T-helper 17 cell (primary cell): ENCODE data around the gene LIPM. TPM values are rescaled to one million over a fixed set of nuclear protein-coding genes. Genes with fewer than 3 reads are reported as not detected.

Experiments
- ATAC-seq: fragments of 150-1000 bp; cut with Tn5 transposase; 2 replicates; pipeline ENCODE4 v1.10.0; 2021; ENCODE audit warnings: mild to moderate bottlenecking, moderate library complexity
- DNase-seq, 3 donors: peaks; one replicate each; pipeline versions ENCODE4 v3.0.0 to v3.0.0-alpha.2; 2020 to 2021
- H3K9me3 ChIP-seq: one replicate; pipeline ENCODE4 v1.7.0; 2013; ENCODE audit warnings: low read length, mild to moderate bottlenecking; ENCODE audit not compliant: control insufficient read depth, poor library complexity, severe bottlenecking
- H3K27ac Mint-ChIP-seq: one replicate; pipeline ENCODE4 v1.8.0; 2022; ENCODE audit warnings: mild to moderate bottlenecking, moderate library complexity, mixed read lengths
- H3K27me3 Mint-ChIP-seq: one replicate; pipeline ENCODE4 v1.8.0; 2022; ENCODE audit warnings: mixed read lengths
- H3K36me3 Mint-ChIP-seq: one replicate; pipeline ENCODE4 v1.8.0; 2022; ENCODE audit warnings: low read depth, mixed read lengths
- H3K4me1 Mint-ChIP-seq: one replicate; pipeline ENCODE4 v1.8.0; 2022; ENCODE audit warnings: mild to moderate bottlenecking, mixed read lengths
- H3K4me3 Mint-ChIP-seq: one replicate; pipeline ENCODE4 v1.8.0; 2022; ENCODE audit warnings: mild to moderate bottlenecking, moderate library complexity, mixed read lengths
- total RNA-seq, 4 donors: library from RNA in 2 of 4; stranded (reverse) in 2 of 4; gene quantifications; one replicate each; pipeline ENCODE4 v1.2.3 and lab custom pipeline; 2022 to 2026

The LIPM gene
- total RNA-seq, 2 donors from 2014 or later, result not detected

- H3K36me3 Mint-ChIP-seq, result no peaks in the 10 kb centered on the region
- H3K27ac Mint-ChIP-seq, result no peak overlapping the region
- DNase-seq (no peak), ATAC-seq (no peak)
- no peaks in the 10 kb centered on the region for H3K4me1 Mint-ChIP-seq
- no peaks in the 10 kb centered on the region for H3K9me3 ChIP-seq
- no peak overlapping the region for H3K4me3 Mint-ChIP-seq
- peaks cover 5% of the 10 kb centered on the region for H3K27me3 Mint-ChIP-seq
Measured at GRCh38 chr10:88786032-88786770, 16.3 kb upstream of the LIPM start.

- no peak overlapping the region for H3K27ac Mint-ChIP-seq
- no peaks in the 10 kb centered on the region for H3K9me3 ChIP-seq
- ATAC-seq (no peak), DNase-seq (no peak)
- H3K4me1 Mint-ChIP-seq, result no peaks in the 10 kb centered on the region
- H3K36me3 Mint-ChIP-seq, result no peaks in the 10 kb centered on the region
- peaks cover 5% of the 10 kb centered on the region for H3K27me3 Mint-ChIP-seq
- no peak overlapping the region for H3K4me3 Mint-ChIP-seq
Measured at GRCh38 chr10:88787463-88787862, 15.1 kb upstream of the LIPM start.

GRCh38 chr10:88788924-88789323 is 13.6 kb upstream of the LIPM start:
- ATAC-seq (no peak), DNase-seq (no peak)
- no peaks in the 10 kb centered on the region for H3K36me3 Mint-ChIP-seq
- no peaks in the 10 kb centered on the region for H3K9me3 ChIP-seq
- peaks cover 3% of the 10 kb centered on the region for H3K4me1 Mint-ChIP-seq
- no peak overlapping the region for H3K27ac Mint-ChIP-seq
- no peak overlapping the region for H3K4me3 Mint-ChIP-seq
- no peaks in the 10 kb centered on the region for H3K27me3 Mint-ChIP-seq

- peaks cover 5% of the 10 kb centered on the region for H3K4me1 Mint-ChIP-seq
- no peaks in the 10 kb centered on the region for H3K36me3 Mint-ChIP-seq
- no peak overlapping the region for H3K4me3 Mint-ChIP-seq
- H3K9me3 ChIP-seq, result no peaks in the 10 kb centered on the region
- no peak overlapping the region for H3K27ac Mint-ChIP-seq
- DNase-seq (no peak), ATAC-seq (no peak)
- no peaks in the 10 kb centered on the region for H3K27me3 Mint-ChIP-seq
Measured at GRCh38 chr10:88791924-88792323, 10.6 kb upstream of the LIPM start.

GRCh38 chr10:88792661-88793060 is 9.9 kb upstream of the LIPM start:
- H3K9me3 ChIP-seq, result no peaks in the 10 kb centered on the region
- Mint-ChIP-seq H3K4me1 (peaks cover 5% of the 10 kb centered on the region), H3K36me3 (no peaks in the 10 kb centered on the region), H3K27me3 (no peaks in the 10 kb centered on the region), H3K27ac (peak overlapping the region; percentile 39), H3K4me3 (no peak overlapping the region)
- DNase-seq (no peak), ATAC-seq (peak; percentile 23)

GRCh38 chr10:88793712-88794299 is 8.7 kb upstream of the LIPM start:
- H3K36me3 Mint-ChIP-seq, result no peaks in the 10 kb centered on the region
- DNase-seq, result no peak
- H3K27me3 Mint-ChIP-seq, result peaks cover 6% of the 10 kb centered on the region
- H3K9me3 ChIP-seq, result no peaks in the 10 kb centered on the region
- H3K27ac Mint-ChIP-seq, result peak overlapping the region; percentile 39
- peaks cover 5% of the 10 kb centered on the region for H3K4me1 Mint-ChIP-seq
- peak overlapping the region; percentile 56 for H3K4me3 Mint-ChIP-seq
- ATAC-seq, result peak; percentile 68

- H3K27ac Mint-ChIP-seq, result no peak overlapping the region
- no peak overlapping the region for H3K4me3 Mint-ChIP-seq
- no peaks in the 10 kb centered on the region for H3K36me3 Mint-ChIP-seq
Measured at GRCh38 chr10:88794731-88795130, 7.8 kb upstream of the LIPM start.

GRCh38 chr10:88800152-88801125 is 2.1 kb upstream of the LIPM start:
- DNase-seq (no peak), ATAC-seq (no peak)
- H3K4me3 Mint-ChIP-seq, result no peak overlapping the region
- no peaks in the 10 kb centered on the region for H3K9me3 ChIP-seq
- H3K36me3 Mint-ChIP-seq, result no peaks in the 10 kb centered on the region
- peaks cover 2% of the 10 kb centered on the region for H3K4me1 Mint-ChIP-seq
- no peak overlapping the region for H3K27ac Mint-ChIP-seq
- peaks cover 6% of the 10 kb centered on the region for H3K27me3 Mint-ChIP-seq

More at GRCh38 chr10:88794731-88795130, 7.8 kb upstream of the LIPM start:
- ATAC-seq (no peak), DNase-seq (no peak)
- H3K4me1 Mint-ChIP-seq, result peaks cover 5% of the 10 kb centered on the region
- H3K9me3 ChIP-seq, result no peaks in the 10 kb centered on the region
- H3K27me3 Mint-ChIP-seq, result peaks cover 6% of the 10 kb centered on the region

GRCh38 chr10:88803641-88804040 is 1.1 kb downstream of the LIPM start:
- Mint-ChIP-seq H3K36me3 (no peaks in the 10 kb centered on the region), H3K4me3 (no peak overlapping the region), H3K27me3 (no peaks in the 10 kb centered on the region), H3K27ac (no peak overlapping the region), H3K4me1 (peaks cover 3% of the 10 kb centered on the region)
- no peak for DNase-seq
- no peaks in the 10 kb centered on the region for H3K9me3 ChIP-seq
- ATAC-seq, result no peak

GRCh38 chr10:88804083-88804812 is 1.7 kb downstream of the LIPM start:
- no peak for DNase-seq
- Mint-ChIP-seq H3K27me3 (no peaks in the 10 kb centered on the region), H3K27ac (no peak overlapping the region), H3K36me3 (no peaks in the 10 kb centered on the region), H3K4me3 (no peak overlapping the region), H3K4me1 (peaks cover 3% of the 10 kb centered on the region)
- ATAC-seq, result no peak
- H3K9me3 ChIP-seq, result no peaks in the 10 kb centered on the region

GRCh38 chr10:88805361-88805760 is 2.8 kb downstream of the LIPM start:
- no peak overlapping the region for H3K27ac Mint-ChIP-seq
- no peaks in the 10 kb centered on the region for H3K9me3 ChIP-seq
- peaks cover 6% of the 10 kb centered on the region for H3K4me1 Mint-ChIP-seq
- H3K27me3 Mint-ChIP-seq, result no peaks in the 10 kb centered on the region
- ATAC-seq (no peak), DNase-seq (no peak)
- no peaks in the 10 kb centered on the region for H3K36me3 Mint-ChIP-seq
- H3K4me3 Mint-ChIP-seq, result no peak overlapping the region

GRCh38 chr10:88805924-88806323 is 3.4 kb downstream of the LIPM start:
- Mint-ChIP-seq H3K4me3 (no peak overlapping the region), H3K36me3 (no peaks in the 10 kb centered on the region), H3K27ac (no peak overlapping the region), H3K4me1 (peaks cover 6% of the 10 kb centered on the region), H3K27me3 (no peaks in the 10 kb centered on the region)
- no peak for ATAC-seq
- no peak for DNase-seq
- no peaks in the 10 kb centered on the region for H3K9me3 ChIP-seq

- DNase-seq (no peak), ATAC-seq (no peak)
- peak overlapping the region; percentile 21 for H3K27ac Mint-ChIP-seq
- H3K4me3 Mint-ChIP-seq, result no peak overlapping the region
- peaks cover 10% of the 10 kb centered on the region for H3K4me1 Mint-ChIP-seq
- no peaks in the 10 kb centered on the region for H3K36me3 Mint-ChIP-seq
- no peaks in the 10 kb centered on the region for H3K9me3 ChIP-seq
- H3K27me3 Mint-ChIP-seq, result no peaks in the 10 kb centered on the region
Measured at GRCh38 chr10:88809621-88810020, 7.1 kb downstream of the LIPM start.
